ENCODE data around the gene SPIRE2. TPM values are rescaled to one million over a fixed set of nuclear protein-coding genes. Genes with fewer than 3 reads are reported as not detected.

The SPIRE2 gene
- total and polyA plus RNA-seq, 2 of the 13 experiments (the other 11 are each of a cell fraction or from before 2014, with no cell fraction given): 13.3 to 37.5 TPM

GRCh38 chr16:89823087-89823823 is 5.0 kb upstream of the SPIRE2 start (continued):
- TF ChIP-seq ELF4 (CRISPR knock-in tag; IDR thresholded peaks at IDR 0.05; ENCODE audit: borderline replicate concordance) (0 out of 2 replicates have a peak, but pooled peaks have one; percentile 5), ZBTB39 (CRISPR knock-in tag; IDR thresholded peaks at IDR 0.05) (0 out of 2 replicates have a peak, but pooled peaks have one; percentile 12), ZNF124 (CRISPR knock-in tag; IDR thresholded peaks at IDR 0.05) (0 out of 2 replicates have a peak, but pooled peaks have one; percentile 18), TCF7 (IDR thresholded peaks at IDR 0.05; ENCODE audit: low read depth) (peak; percentile 21; the same call in 1 of the 2 replicates), ZNF33A (CRISPR knock-in tag; IDR thresholded peaks at IDR 0.05; ENCODE audit: borderline replicate concordance) (peak; percentile 79; the same call in 1 of the 2 replicates), HDAC1 (CRISPR knock-in tag; IDR thresholded peaks at IDR 0.05) (peak; percentile 29; the same call in 1 of the 2 replicates), ZFX (CRISPR knock-in tag; IDR thresholded peaks at IDR 0.05; ENCODE audit: low read depth) (peak; percentile 40; the same call in 1 of the 2 replicates), RFXAP (CRISPR knock-in tag; IDR thresholded peaks at IDR 0.05; ENCODE audit: borderline replicate concordance) (no peak), ZNF264 (CRISPR knock-in tag; IDR thresholded peaks at IDR 0.05) (peak; percentile 13; the same call in 1 of the 2 replicates), ZC3H4 (CRISPR knock-in tag; IDR thresholded peaks at IDR 0.05; ENCODE audit: borderline replicate concordance) (0 out of 2 replicates have a peak, but pooled peaks have one; percentile 9), BRD4 (CRISPR knock-in tag; IDR thresholded peaks at IDR 0.05) (0 out of 2 replicates have a peak, but pooled peaks have one; percentile 26)

All from HepG2 (cell line).